Activated T-cell treated with anti-CD3 and anti-CD28 coated beads, Interleukin-2, amount 50 U/mL, for 4 hours (primary cell): ENCODE results near the gene PI4K2A. TPM values are rescaled to one million over a fixed set of nuclear protein-coding genes. Genes with fewer than 3 reads are reported as not detected.
"Not testable (repeated sequence)": the region's sequence is repeated elsewhere in the genome, so short reads cannot be mapped to it uniquely, and the experiment has no call there.

ENCODE experiments used
- ATAC-seq, 2 donors: fragments of 200-7000 bp; cut with Tn5 transposase; one replicate each; pipeline ENCODE4 v1.10.0; 2021
- DNase-seq: peaks from one replicate; pipeline ENCODE4 v3.0.0-alpha.2; 2020
- H3K27me3 Mint-ChIP-seq: one replicate; pipeline ENCODE4 v1.8.0; 2021; ENCODE audit warnings: low read depth, mixed read lengths
- H3K36me3 Mint-ChIP-seq: one replicate; pipeline ENCODE4 v1.8.0; 2022; ENCODE audit warnings: mixed read lengths; ENCODE audit not compliant: insufficient read depth
- H3K4me1 Mint-ChIP-seq: one replicate; pipeline ENCODE4 v1.8.0; 2021; ENCODE audit warnings: low read depth, mixed read lengths
- H3K4me3 Mint-ChIP-seq: one replicate; pipeline ENCODE4 v1.8.0; 2021; ENCODE audit warnings: mild to moderate bottlenecking, moderate library complexity, mixed read lengths
- H3K9me3 Mint-ChIP-seq: one replicate; pipeline ENCODE4 v1.8.0; 2021; ENCODE audit warnings: mixed read lengths
- total RNA-seq, 3 donors: library from RNA; stranded (reverse); gene quantifications; one replicate each; pipeline ENCODE4 v1.2.1, GENCODE V29; 2021

PI4K2A gene
- total RNA-seq, 3 donors from 2014 or later: 12.9 to 16.9 (median 15.7) TPM

DNA sequence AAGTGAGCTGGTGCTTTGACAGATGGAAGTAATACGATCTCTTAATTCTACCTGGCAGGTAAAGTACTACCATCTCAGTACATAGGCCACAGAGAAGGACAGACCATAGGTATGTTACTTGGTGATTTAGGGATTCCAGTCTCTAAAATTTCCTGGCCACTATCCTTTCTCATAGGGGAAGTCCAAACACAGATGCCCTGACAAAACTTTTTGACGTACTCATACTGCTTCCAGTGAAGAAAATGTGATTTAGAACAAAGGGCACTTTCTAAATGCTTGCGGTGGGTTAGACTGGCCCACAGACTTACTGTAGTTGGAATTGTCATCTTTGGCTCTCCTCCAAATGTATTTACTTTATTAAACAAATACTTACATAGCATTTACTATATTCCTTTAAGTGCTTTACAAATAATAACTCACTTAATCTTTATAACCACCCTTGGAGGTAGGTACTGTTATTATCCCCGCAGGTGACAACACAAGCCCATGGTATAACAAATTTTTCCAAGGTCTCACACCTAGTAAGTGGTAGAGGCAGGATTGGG, 3.0 kb downstream of the PI4K2A start:
- H3K4me3 Mint-ChIP-seq: peak overlapping the region; percentile 47
- H3K36me3 Mint-ChIP-seq: peaks cover 9% of the 10 kb centered on the region
- DNase-seq: no peak
- H3K9me3 Mint-ChIP-seq: no peaks in the 10 kb centered on the region
- ATAC-seq: no peak
- H3K4me1 Mint-ChIP-seq: peaks cover 28% of the 10 kb centered on the region
- H3K27me3 Mint-ChIP-seq: no peaks in the 10 kb centered on the region

DNA sequence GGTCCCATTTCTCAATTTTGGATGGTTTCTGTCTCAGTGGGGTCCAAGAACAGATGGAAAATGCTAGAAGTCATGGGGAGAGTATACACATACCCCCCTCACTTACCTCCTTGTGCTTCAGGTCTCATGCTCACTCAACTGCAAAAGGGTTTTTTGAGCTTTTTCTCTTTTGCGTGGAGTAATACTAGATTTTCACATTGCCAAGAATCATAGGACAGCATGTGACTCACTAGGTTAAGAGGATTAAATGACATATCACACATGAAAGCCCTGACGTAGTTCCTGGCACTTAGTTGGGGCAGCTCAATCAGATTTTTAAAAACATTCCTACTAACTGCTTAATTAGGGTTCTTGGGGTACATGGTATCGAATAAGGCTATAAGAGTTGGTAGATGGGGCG, 4.5 kb downstream of the PI4K2A start:
- DNase-seq (no peak), ATAC-seq (no peak)
- Mint-ChIP-seq H3K4me1 (peaks cover 39% of the 10 kb centered on the region), H3K27me3 (no peaks in the 10 kb centered on the region), H3K4me3 (no peak overlapping the region), H3K36me3 (peaks cover 9% of the 10 kb centered on the region), H3K9me3 (no peaks in the 10 kb centered on the region)

DNA sequence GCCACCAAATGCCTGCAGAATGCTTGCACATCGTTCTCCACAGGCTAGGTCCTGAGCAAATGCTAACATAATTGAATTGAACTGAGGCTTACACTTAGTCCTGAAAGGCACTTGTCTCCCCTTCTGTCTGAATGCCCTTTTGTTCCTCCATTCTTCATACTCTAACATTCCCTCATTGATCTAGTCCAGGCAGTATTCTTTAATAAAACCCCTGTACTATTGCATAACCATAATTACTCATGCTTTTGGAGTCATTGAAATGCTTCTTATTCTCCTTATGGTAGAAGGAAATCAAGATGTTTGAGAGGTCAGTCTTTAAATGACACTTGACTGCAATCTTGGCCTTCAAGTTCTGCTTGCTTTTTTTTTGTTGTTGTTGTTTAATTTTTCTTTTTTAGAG, 7.1 kb downstream of the PI4K2A start:
- no peaks in the 10 kb centered on the region for H3K27me3 Mint-ChIP-seq
- DNase-seq: no peak
- H3K9me3 Mint-ChIP-seq: no peaks in the 10 kb centered on the region
- peaks cover 9% of the 10 kb centered on the region for H3K36me3 Mint-ChIP-seq
- H3K4me1 Mint-ChIP-seq: peaks cover 28% of the 10 kb centered on the region
- no peak for ATAC-seq
- H3K4me3 Mint-ChIP-seq: no peak overlapping the region

DNA sequence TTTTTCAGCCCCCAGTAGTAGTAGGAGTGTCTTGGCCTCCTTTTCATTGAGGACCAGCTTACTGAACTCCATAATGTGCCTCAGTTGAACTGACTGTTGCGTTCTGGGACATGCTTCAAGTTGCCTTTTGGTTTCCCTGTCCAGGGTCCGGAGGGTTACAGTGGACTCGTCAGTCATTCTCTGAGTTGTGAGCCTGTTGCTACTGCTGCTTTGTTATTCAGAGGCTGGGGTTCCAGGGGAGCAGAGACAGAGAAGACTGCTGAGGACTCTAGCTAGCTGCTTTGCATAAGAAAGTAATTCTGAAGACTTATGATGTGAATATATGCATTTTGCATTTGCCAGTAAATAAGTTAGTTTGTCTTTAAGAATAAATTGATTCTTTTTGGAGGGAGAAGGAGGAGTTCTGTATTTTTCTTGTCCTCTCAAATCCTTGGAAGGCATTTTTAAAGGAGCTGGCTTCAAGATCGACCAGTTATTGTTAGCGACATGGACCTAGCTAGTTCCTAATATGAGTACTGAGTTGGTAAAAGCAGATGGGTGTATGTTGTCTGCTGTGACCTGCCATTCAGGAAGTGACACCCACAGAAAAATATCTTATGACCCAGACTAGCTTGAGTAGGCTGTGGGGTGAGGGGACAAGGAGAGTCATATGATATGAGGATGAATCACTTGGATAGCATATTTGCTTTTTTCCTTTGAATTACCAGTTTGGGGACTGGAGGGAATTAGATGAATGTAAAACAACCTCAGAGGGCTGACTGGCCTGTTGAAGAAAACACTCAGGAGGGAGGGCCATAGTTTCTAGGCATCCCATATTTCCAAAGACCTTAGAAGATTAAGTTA, 8.3 kb downstream of the PI4K2A start:
- Mint-ChIP-seq H3K4me1 (peaks cover 19% of the 10 kb centered on the region), H3K9me3 (no peaks in the 10 kb centered on the region), H3K27me3 (no peaks in the 10 kb centered on the region), H3K4me3 (no peak overlapping the region), H3K36me3 (peaks cover 16% of the 10 kb centered on the region)
- DNase-seq: no peak
- ATAC-seq: peak; percentile 98 to 100

DNA sequence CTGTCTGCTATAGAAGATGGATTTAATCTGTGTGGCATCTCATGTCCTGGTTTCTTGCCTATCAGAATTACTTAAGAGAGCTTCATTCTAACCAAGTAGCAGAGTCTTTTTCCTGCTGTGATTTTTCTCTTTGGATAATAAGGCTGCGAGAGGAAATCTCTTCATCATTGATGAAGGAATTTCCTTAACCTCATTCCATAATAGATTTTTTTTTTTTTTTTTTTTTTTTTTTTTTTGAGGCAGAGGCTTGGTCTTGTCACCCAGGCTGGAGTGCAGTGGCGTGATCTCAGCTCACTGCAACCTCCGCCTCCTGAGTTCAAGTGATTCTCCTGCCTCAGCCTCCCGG, 8.9 kb downstream of the PI4K2A start:
- not testable (repeated sequence) for ATAC-seq, H3K9me3 Mint-ChIP-seq, H3K4me3 Mint-ChIP-seq, DNase-seq, H3K27me3 Mint-ChIP-seq
- peaks cover 20% of the 10 kb centered on the region for H3K36me3 Mint-ChIP-seq
- H3K4me1 Mint-ChIP-seq: peaks cover 19% of the 10 kb centered on the region

DNA sequence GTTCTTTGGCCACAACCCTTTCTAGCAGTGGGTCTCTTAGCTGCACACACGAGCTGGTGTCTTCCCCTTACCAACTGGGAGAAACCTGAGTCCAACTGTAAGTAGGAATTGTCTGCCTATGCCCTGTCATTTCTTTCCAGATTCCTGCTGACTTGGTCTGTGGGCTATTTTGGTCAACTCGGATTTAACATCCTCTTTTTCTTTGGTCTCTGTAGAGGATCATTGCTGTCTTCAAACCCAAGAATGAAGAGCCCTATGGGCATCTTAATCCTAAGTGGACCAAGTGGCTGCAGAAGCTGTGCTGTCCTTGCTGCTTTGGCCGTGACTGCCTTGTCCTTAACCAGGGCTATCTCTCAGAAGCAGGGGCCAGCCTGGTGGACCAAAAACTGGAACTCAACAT, 10.3 kb downstream of the PI4K2A start:
- H3K4me1 Mint-ChIP-seq: peaks cover 19% of the 10 kb centered on the region
- H3K4me3 Mint-ChIP-seq: no peak overlapping the region
- H3K36me3 Mint-ChIP-seq: peaks cover 14% of the 10 kb centered on the region
- H3K9me3 Mint-ChIP-seq: no peaks in the 10 kb centered on the region
- H3K27me3 Mint-ChIP-seq: no peaks in the 10 kb centered on the region
- DNase-seq (no peak), ATAC-seq (no peak)

DNA sequence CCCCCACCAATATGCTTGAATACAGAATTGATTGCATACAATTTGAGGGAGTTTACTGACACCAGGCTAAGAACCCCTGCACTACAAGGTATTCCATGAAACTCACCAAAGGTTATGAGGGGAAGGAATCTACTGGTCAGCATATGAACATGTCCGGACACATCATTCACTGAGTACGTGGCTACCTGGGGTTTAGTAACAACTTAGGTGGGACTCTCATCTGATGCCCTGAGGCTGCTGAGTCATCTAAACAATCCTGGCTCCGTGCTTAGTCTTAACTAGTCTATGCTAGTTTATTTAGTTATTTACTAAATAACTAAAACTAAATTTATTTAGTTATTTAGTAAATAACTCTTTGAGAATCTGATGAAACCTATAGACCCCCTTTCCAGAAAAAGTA, 11.3 kb downstream of the PI4K2A start:
- ATAC-seq (no peak), DNase-seq (no peak)
- Mint-ChIP-seq H3K9me3 (no peaks in the 10 kb centered on the region), H3K4me3 (no peak overlapping the region), H3K4me1 (peaks cover 19% of the 10 kb centered on the region), H3K36me3 (peaks cover 20% of the 10 kb centered on the region), H3K27me3 (no peaks in the 10 kb centered on the region)

DNA sequence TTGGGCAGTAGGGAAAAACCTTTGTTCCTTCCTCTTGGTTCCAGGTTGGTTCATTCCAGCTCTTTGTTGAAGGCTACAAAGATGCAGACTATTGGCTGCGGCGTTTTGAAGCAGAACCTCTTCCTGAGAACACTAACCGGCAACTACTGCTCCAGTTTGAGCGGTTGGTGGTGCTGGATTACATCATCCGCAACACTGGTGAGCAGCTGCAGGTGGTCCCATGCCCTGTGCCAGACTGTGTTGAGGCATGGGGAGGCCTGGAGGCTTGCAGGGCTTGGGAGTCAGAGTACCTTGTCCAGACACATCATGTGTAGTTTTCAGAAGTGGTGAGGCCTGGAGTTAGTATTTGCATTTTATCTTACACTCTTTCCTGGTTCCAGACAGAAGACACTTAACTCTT, 16.3 kb downstream of the PI4K2A start:
- Mint-ChIP-seq H3K9me3 (no peaks in the 10 kb centered on the region), H3K27me3 (no peaks in the 10 kb centered on the region), H3K4me3 (no peak overlapping the region), H3K36me3 (peaks cover 38% of the 10 kb centered on the region), H3K4me1 (no peaks in the 10 kb centered on the region)
- ATAC-seq: no peak
- DNase-seq: no peak

DNA sequence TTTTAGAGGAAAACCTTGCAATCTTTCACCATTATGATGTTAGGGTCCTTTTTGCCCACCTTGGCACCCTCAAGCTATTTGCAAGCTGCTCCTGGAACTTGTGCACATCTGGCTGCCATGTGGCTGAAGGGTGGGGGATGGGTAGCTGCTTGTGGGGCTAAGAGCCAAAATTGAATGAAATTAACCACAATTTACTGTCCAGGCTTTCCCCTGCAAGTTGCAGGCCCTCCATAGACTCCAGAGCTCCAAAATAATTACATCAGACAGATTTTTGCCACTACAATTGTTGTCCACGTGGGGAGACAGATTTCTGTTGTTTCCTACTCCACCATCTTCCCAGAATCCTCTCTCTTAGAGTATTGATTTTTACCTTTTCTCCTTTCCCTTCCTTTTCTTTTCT, 19.1 kb downstream of the PI4K2A start:
- H3K9me3 Mint-ChIP-seq: no peaks in the 10 kb centered on the region
- no peak for DNase-seq
- H3K4me1 Mint-ChIP-seq: no peaks in the 10 kb centered on the region

DNA sequence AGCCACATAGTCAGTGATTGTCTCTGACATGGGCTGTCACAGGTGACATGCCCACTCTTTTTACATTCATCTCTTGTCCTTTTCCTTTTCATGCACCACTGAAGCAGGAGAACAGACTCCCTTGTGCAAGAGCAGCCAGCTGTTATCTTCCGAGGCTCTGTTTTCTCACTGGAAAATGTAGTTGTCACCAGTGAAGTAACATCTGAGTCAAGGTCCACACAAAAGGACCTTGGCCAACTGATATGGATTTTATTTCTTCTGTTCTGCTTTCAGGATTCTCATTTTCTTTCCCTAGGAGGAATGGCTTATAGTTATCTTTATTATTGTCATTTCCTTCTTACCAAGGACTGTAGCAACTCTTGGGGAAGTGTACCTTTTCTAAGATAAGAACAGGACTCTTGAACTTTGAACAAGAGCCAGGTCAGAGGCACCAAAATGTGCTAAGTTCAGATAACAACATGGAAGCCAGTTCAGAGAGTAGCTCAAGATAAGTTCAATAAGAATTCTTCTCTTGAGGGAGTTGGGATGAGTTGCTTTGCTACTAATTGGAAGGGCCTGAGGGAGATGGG, 23.9 kb downstream of the PI4K2A start:
- Mint-ChIP-seq H3K36me3 (peaks cover 25% of the 10 kb centered on the region), H3K4me1 (no peaks in the 10 kb centered on the region), H3K27me3 (no peaks in the 10 kb centered on the region), H3K9me3 (no peaks in the 10 kb centered on the region), H3K4me3 (no peak overlapping the region)
- DNase-seq (no peak), ATAC-seq (no peak)

More for the DNA sequence above, 19.1 kb downstream of the PI4K2A start:
- H3K4me3 Mint-ChIP-seq: no peak overlapping the region
- no peak for ATAC-seq
- no peaks in the 10 kb centered on the region for H3K27me3 Mint-ChIP-seq
- peaks cover 40% of the 10 kb centered on the region for H3K36me3 Mint-ChIP-seq

DNA sequence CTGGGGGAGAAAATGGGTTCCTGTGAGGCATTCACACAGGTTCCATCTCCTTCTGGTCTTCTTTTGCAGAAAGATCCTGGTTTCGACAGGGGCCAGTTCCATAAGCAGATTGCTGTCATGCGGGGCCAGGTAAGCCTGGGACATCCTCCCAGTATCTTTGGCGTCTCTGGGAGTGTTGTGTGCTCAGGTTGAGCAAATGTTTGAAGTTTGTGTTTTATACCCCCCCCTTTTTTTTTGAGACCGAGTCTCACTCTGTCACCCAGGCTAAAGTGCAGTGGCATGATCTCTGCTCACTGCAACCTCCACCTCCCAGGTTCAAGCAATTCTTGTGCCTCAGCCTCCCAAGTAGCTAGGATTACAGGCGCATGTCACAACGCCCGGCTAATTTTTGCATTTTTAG, 26.5 kb downstream of the PI4K2A start:
- no peak for DNase-seq
- Mint-ChIP-seq H3K36me3 (peaks cover 24% of the 10 kb centered on the region), H3K9me3 (no peaks in the 10 kb centered on the region), H3K27me3 (no peaks in the 10 kb centered on the region), H3K4me1 (no peaks in the 10 kb centered on the region), H3K4me3 (no peak overlapping the region)
- no peak for ATAC-seq

DNA sequence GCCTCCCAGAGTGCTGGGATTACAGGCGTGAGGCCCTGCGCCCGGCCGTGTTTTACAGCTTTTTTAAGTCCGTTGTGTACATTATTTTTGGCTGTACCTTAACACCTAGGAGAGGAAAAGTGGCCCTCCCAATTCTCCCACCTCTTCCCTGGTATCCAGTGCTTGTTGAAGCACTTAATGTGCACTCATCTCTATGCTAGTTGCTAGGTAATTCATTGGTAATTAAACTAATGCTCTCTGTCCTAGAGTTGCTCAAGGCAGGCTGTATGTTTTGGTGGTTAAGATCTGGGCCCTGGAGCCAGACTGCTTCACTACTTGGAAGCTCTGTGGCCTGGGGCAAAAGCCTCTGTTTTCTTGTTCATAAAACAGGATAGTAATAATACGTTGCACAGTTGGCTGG, 27.0 kb downstream of the PI4K2A start:
- no peak overlapping the region for H3K4me3 Mint-ChIP-seq
- H3K27me3 Mint-ChIP-seq: no peaks in the 10 kb centered on the region
- DNase-seq (no peak), ATAC-seq (no peak)
- H3K4me1 Mint-ChIP-seq: no peaks in the 10 kb centered on the region
- H3K36me3 Mint-ChIP-seq: peaks cover 21% of the 10 kb centered on the region
- no peaks in the 10 kb centered on the region for H3K9me3 Mint-ChIP-seq

DNA sequence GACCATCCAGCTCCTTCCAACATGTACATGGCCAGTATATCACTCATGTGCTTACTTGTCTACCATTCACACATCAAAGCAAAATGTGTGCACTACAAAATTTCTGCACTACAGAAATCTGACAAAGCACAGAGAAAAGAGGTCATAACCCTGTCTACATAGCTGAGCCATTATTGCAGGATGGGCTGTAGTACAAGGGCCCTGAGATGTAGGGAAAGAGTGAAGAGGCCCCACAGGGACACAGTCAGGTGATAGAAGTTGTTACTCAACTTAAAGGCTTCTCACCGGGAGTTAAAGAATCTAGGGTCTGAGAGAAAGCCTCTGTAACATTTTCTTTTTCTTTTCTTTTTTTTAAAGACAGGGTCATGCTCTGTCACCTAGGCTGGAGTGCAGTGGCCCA, 29.1 kb downstream of the PI4K2A start:
- Mint-ChIP-seq H3K27me3 (no peaks in the 10 kb centered on the region), H3K36me3 (peaks cover 23% of the 10 kb centered on the region), H3K9me3 (no peaks in the 10 kb centered on the region), H3K4me3 (no peak overlapping the region), H3K4me1 (no peaks in the 10 kb centered on the region)
- DNase-seq: no peak
- no peak for ATAC-seq

DNA sequence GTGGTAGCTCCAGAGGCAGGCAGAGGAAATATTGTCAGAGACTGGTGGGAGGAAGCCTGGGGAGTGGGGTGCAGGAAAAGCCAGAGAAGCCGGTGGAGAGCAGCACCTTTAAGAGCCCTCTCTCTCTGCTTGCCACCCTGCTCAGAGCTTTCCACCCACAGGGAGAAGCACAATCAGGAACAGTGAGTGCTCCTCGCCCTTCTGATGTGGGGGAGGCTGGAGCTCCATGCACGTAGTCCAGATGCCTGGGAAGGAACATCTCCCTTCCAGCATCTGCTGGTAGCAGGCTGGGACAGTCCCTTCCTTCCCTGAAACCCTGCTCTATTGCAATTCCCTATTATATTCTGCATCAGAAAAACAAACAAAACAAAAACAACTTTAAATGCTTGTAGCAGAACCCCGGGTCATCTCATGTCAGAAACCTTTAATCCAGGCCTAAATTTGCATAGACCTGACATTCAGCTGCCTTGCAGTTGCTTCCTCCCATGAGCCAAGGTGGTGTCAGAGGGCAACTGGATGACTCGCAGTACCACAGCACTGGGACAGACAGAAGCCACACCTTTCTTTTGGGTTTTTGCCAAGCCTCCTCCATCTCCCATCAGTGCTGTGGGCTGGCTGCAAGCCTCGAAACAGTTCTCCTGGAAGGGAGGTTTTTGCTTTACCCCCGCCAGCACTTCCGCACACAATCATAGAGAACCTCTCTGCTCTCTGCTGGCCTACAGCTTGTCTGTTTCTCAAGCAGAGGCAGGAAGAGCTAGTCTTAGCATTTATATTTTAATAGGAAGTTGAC, 33.5 kb downstream of the PI4K2A start:
- ATAC-seq: peak in 1 of 2 donors; percentile 54
- H3K27me3 Mint-ChIP-seq: no peaks in the 10 kb centered on the region

More for the DNA sequence above, 33.5 kb downstream of the PI4K2A start:
- H3K9me3 Mint-ChIP-seq: no peaks in the 10 kb centered on the region
- no peak overlapping the region for H3K4me3 Mint-ChIP-seq
- H3K4me1 Mint-ChIP-seq: no peaks in the 10 kb centered on the region
- peaks cover 20% of the 10 kb centered on the region for H3K36me3 Mint-ChIP-seq
- DNase-seq: no peak
